SHP77 (cell line): Measurements from ENCODE around the gene TENT4B.
"Not testable (repeated sequence)": the region's sequence is repeated elsewhere in the genome, so short reads cannot be mapped to it uniquely, and the experiment has no call there.

ENCODE experiments used
- DNase-seq, 2 experiments: peaks; one replicate each; lab custom pipeline; 2025; lab: John Stamatoyannopoulos, UW

TENT4B gene

DNA sequence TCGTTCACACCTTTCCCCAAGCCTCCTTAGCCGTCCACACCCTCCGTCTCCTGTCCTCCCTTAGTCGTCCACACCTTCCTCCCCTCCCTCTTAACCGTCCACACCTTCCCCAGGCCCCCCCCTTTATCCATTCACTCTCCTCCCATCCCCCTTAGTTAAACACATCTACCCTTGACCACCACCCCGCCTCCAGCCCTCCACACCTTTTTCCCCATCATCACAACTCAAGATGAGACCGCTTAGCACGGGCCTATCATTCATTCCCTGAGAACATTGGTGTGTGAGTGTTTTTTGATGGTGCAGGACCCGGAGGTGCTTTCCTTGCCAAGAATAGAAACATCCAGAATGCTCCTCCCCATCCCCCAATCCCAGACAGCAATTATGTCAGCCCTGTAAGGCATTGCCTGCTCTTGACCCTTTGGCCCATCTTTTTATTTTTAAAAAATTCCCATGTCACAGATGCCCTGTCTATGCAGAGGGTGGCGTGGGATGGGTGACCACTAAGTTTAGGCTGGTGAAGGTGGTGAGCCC is 1.4 kb downstream of the TENT4B start:
- DNase-seq, result no peak

DNA sequence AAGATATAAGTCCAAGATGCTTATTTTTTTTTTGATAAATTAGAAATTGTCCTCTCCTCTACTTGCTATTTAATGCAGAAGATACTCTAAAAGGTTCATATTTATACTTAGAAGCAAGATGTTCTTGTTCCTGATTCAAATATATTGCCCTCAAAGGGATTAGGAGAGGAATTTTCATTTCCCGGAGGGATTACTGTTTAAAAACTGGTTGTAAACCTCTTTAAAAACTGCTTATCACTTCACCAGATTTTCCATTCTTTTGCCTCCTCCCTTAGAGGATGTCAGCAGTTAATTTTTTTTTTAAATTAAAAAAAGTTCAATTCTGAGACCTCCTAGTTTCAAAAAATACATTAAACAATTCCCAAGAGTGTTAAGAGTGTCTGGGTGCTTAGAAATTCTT is 2.8 kb downstream of the TENT4B start:
- no peak for DNase-seq

- DNase-seq, result no peak
Measured at GRCh38 chr16:50156590-50156989, 3.5 kb downstream of the TENT4B start.

DNA sequence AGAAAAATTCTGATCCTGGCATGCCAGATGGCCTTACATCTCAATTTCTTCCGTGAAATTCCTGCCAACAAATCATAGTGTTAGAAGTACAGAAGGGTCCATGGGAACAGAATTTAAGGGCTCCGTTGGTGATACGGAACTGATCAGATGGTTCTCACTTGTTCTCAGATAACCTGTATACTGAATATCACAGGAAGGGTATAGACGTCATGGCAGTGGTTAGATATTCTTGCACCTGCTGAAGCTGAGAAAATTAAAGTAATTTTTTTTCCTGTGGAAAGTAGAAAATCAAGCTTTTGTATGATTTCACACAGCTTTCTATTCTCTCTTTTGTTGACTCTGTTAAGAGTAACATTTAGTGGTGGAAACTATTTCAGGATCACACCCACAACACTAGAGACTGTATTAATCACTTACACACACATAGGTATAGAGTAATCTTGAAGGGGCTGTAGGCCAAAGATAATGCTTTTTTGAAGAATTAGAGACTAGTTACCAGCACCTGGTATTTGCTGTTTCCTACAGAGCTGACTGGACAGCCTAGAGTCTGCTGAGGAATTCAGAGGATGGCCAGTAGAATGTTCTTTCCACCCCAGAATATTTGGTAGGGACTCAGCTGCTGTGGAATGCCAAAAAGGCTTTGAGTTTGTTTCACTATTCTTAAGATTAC is 7.5 kb downstream of the TENT4B start:
- no peak for DNase-seq

DNA sequence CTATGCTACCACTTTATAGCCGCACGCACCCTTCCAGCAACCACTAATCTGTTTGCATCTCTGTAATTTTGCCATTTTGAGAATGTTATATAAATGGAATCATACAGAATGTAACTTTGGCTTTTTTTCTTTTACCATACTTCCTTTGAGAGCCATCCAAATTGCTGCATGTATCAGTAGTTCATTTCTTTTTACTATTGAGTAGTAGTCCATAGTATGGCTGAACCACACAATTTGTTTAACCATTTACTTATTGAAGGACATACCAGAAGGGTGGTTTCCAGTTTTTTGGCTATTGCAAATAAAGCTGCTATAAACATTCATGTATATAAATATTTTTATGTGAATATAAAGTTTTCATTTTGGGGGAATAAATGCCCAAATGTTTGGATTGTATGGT is 8.8 kb downstream of the TENT4B start:
- DNase-seq, result no peak

DNA sequence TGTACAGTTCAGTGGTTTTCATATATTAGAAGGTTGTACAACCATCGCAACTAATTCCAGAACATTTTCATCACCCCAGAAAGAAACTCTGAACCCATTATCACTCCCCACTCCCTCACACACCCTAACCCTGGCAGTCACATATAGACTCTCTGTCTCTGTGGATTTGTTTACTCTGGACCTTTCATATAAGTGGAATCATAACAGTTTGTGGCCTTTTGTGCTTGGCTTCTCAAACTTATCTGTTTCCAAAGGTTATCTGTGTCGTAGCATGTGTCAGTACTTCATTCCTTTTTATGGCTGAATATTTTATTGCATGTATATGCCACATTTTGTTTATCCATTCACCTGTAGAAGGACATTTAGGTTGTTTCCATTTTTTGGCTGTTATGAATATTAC is 12.4 kb downstream of the TENT4B start:
- no peak for DNase-seq

- no peak for DNase-seq
Measured at GRCh38 chr16:50166511-50167500, 13.7 kb downstream of the TENT4B start.

GRCh38 chr16:50167556-50167955 is 14.4 kb downstream of the TENT4B start:
- DNase-seq, result no peak

- DNase-seq, result no peak
Measured at GRCh38 chr16:50169555-50170096, 16.5 kb downstream of the TENT4B start.

GRCh38 chr16:50171773-50172172 is 18.7 kb downstream of the TENT4B start:
- not testable (repeated sequence) for DNase-seq

- no peak for DNase-seq
Measured at GRCh38 chr16:50172195-50172922, 19.3 kb downstream of the TENT4B start.

DNA sequence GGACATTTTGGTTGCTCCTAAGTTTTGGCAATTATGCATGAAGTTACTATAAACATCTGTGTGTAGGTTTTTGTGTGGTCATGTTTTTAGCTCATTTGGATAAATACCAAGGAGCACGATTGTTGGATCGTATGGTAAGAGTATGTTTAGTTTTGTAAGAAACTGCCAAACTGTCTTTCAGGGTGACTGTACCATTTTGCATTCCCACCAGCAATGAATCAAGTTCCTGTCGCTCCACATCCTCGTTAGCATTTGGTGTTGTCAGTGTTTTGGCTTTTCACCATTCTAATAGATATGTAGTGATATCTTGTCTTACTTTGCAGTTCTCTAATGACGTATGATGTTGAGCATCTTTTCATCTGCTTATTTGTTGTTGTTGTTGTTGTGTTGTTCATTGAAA is 20.2 kb downstream of the TENT4B start:
- no peak for DNase-seq

GRCh38 chr16:50178491-50178941 is 25.4 kb downstream of the TENT4B start:
- no peak for DNase-seq

DNA sequence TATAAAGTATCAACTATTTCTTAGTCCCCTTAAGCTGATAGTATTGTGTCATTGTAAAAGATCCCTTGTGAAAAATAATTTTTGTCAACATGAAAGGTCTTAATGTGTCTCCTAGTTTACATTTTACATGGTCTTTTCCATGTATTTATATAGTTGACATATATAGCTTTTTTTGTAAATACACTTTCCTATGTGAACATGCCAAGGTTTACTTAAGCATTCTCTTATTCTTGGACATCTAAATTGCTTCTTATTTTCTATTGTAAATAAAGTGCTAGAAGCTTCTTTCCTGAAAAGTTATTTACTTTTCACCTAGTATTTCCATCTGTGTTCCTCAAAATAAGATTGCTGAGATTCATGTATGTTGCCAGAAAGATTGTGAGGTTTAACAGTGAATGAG is 29.3 kb downstream of the TENT4B start:
- no peak for DNase-seq

GRCh38 chr16:50183316-50183715 is 30.2 kb downstream of the TENT4B start:
- DNase-seq, result no peak

GRCh38 chr16:50185005-50185505 is 31.9 kb downstream of the TENT4B start:
- no peak for DNase-seq

GRCh38 chr16:50188619-50189136 is 35.6 kb downstream of the TENT4B start:
- no peak for DNase-seq

GRCh38 chr16:50190292-50190691 is 37.2 kb downstream of the TENT4B start:
- DNase-seq, result no peak

GRCh38 chr16:50192386-50193050 is 39.4 kb downstream of the TENT4B start:
- no peak for DNase-seq

DNA sequence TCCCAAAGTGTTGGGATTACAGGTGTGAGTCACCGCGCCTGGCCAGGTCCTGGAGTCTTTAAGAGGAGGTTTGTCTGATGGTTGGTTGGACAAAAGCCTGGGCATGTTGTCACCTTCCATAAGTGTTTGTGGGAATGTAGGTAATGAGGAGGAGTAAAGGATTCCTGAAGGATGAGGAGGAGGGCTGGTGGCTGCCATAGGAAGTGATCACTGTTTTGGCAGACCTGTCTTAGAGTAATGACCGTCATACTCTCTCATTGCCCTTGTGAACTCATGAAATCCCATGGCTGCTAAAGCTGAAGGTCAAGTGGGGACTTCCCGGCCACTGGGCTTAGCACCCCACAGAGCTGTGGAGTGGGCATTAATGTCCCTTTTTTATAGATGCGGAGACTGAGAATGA is 40.5 kb downstream of the TENT4B start:
- no peak for DNase-seq

GRCh38 chr16:50195276-50195675 is 42.2 kb downstream of the TENT4B start:
- DNase-seq, result no peak
